GM12878 (cell line): ENCODE data around the gene ATP8A1. TPM values are rescaled to one million over a fixed set of nuclear protein-coding genes. Genes with fewer than 3 reads are reported as not detected.

Experiments
- ATAC-seq: fragments of 200-7000 bp; cut with Tn5 transposase; 3 replicates; pipeline ENCODE4 v1.9.1; 2020; ENCODE audit warnings: mild to moderate bottlenecking, moderate library complexity
- BruUV-seq: library from RNA; stranded (reverse); fragments of 400-500 nt; replicated peaks from 2 replicates; lab custom pipeline; 2021; lab: Mats Ljungman, UMichigan
- CTCF ChIA-PET: fragments of 300-600 bp; sonication (Branson Sonifier 250); formaldehyde crosslinking; extraction: SDS; loops from one replicate; lab custom pipeline; 2021; ENCODE audit warnings: inconsistent platforms; lab: Yijun Ruan, JAX
- POLR2A ChIA-PET: fragments of 350-600 bp; formaldehyde crosslinking; extraction: SDS; loops from one replicate; lab custom pipeline; 2021; ENCODE audit warnings: inconsistent platforms; lab: Charles Lee
- RAD21 ChIA-PET: fragments of 300-600 bp; sonication (Branson Sonifier 250); formaldehyde crosslinking; loops from one replicate; lab custom pipeline; 2023; ENCODE audit warnings: antibody characterized with exemption; ENCODE audit not compliant: unreplicated experiment; lab: Charles Lee
- SMC1A ChIA-PET: fragments of 300-600 bp; sonication (Branson Sonifier 250); formaldehyde crosslinking; loops from one replicate; lab custom pipeline; 2023; ENCODE audit not compliant: unreplicated experiment, uncharacterized antibody; lab: Charles Lee
- DNase-seq: peaks from one replicate; pipeline ENCODE4 v3.0.0-alpha.2; 2011; ENCODE audit warnings: low read depth, low spot score
- FAIRE-seq: peaks from 3 replicates; lab custom pipeline; 2011; peaks lifted over from hg19 to GRCh38; lab: Jason Lieb, UNC
- H2AFZ ChIP-seq: 2 replicates; pipeline ENCODE4 v1.6.0; 2011; ENCODE audit warnings: low read depth, low read length, control low read depth; ENCODE audit not compliant: control insufficient read depth
- H3K27ac ChIP-seq: 2 replicates; pipeline ENCODE4 v1.5.1; 2011; ENCODE audit warnings: control low read depth; ENCODE audit not compliant: control insufficient read depth, insufficient read depth
- H3K27me3 ChIP-seq, 2 experiments: replicated peaks in 1 of 2; 2 replicates each; pipeline versions ENCODE4 v1.6.0 to v1.6.1; 2011; ENCODE audit warnings: low read length in 1 of 2; ENCODE audit not compliant: control insufficient read depth in 2 of 2, insufficient read depth in 2 of 2
- H3K36me3 ChIP-seq, 2 experiments: 2 replicates each; pipeline ENCODE4 v1.5.1; 2011; ENCODE audit warnings: low read length in 1 of 2; ENCODE audit not compliant: control insufficient read depth in 2 of 2, insufficient read depth in 2 of 2
- H3K4me1 ChIP-seq: 2 replicates; pipeline ENCODE4 v1.6.1; 2011; ENCODE audit warnings: mild to moderate bottlenecking, low read length, moderate library complexity, mixed read lengths; ENCODE audit not compliant: control insufficient read depth, insufficient read depth
- H3K4me2 ChIP-seq: 2 replicates; pipeline ENCODE4 v1.6.0; 2011; ENCODE audit warnings: control low read depth; ENCODE audit not compliant: control insufficient read depth, insufficient read depth
- H3K4me3 ChIP-seq: fragments of 200-600 bp; sonication (generic); 2 replicates; pipeline ENCODE4 v1.5.1; 2016
- H3K79me2 ChIP-seq: 2 replicates; pipeline ENCODE4 v1.6.0; 2011; ENCODE audit warnings: low read length; ENCODE audit not compliant: control insufficient read depth, insufficient read depth
- H3K9ac ChIP-seq: 2 replicates; pipeline ENCODE4 v1.8.0; 2011; ENCODE audit warnings: low read length, control low read depth, mixed read lengths; ENCODE audit not compliant: control insufficient read depth, insufficient read depth
- H3K9me3 ChIP-seq: replicated peaks from 3 replicates; pipeline ENCODE4 v1.5.1; 2011; ENCODE audit warnings: mild to moderate bottlenecking, low read length; ENCODE audit not compliant: control insufficient read depth, insufficient read depth
- H4K20me1 ChIP-seq: 2 replicates; pipeline ENCODE4 v1.6.0; 2011; ENCODE audit not compliant: control insufficient read depth, insufficient read depth
- CHD4 ChIP-seq: fragments of 200-600 bp; sonication (generic); IDR thresholded peaks from 2 replicates; pipeline ENCODE4 v1.6.1; 2016; ENCODE audit warnings: mild to moderate bottlenecking
- DPF2 ChIP-seq: fragments of 450-650 bp; IDR thresholded peaks from 2 replicates; pipeline ENCODE4 v1.6.1; 2017; ENCODE audit warnings: mild to moderate bottlenecking
- EZH2 ChIP-seq: IDR thresholded peaks from 2 replicates; pipeline ENCODE4 v1.6.1; 2012; ENCODE audit warnings: low read depth, mild to moderate bottlenecking, control low read depth, inconsistent platforms, low read length, borderline replicate concordance; ENCODE audit not compliant: control insufficient read depth
- GABPA ChIP-seq: IDR thresholded peaks from 2 replicates; pipeline ENCODE4 v1.6.1; 2014; ENCODE audit warnings: antibody characterized with exemption, low read depth, mild to moderate bottlenecking, inconsistent platforms
- IKZF1 ChIP-seq: fragments of 450-650 bp; conservative IDR thresholded peaks from 2 replicates; pipeline ENCODE4 v1.6.1; 2017; ENCODE audit warnings: antibody characterized with exemption, mild to moderate bottlenecking
- IKZF2 ChIP-seq, 2 experiments: fragments of 450-650 bp; IDR thresholded peaks; 2 replicates each; pipeline ENCODE4 v1.6.1; 2017; ENCODE audit warnings: mild to moderate bottlenecking in 2 of 2, moderate library complexity in 2 of 2
- MEF2A ChIP-seq: IDR thresholded peaks from 2 replicates; pipeline ENCODE4 v1.6.1; 2011; ENCODE audit warnings: low read depth, mild to moderate bottlenecking, low read length, moderate library complexity; ENCODE audit not compliant: insufficient read depth
- MYC ChIP-seq: IDR thresholded peaks from 2 replicates; pipeline ENCODE4 v1.6.1; 2011; ENCODE audit warnings: mild to moderate bottlenecking, low read length, moderate library complexity, inconsistent platforms; ENCODE audit not compliant: insufficient read depth, insufficient replicate concordance, insufficient read length, severe bottlenecking
- NFIC ChIP-seq: IDR thresholded peaks from 2 replicates; pipeline ENCODE4 v1.6.1; 2012; ENCODE audit warnings: low read depth, mild to moderate bottlenecking, inconsistent platforms, low read length, moderate library complexity
- NR2F1 ChIP-seq: fragments of 450-650 bp; conservative IDR thresholded peaks from 2 replicates; pipeline ENCODE4 v1.6.1; 2017; ENCODE audit warnings: mild to moderate bottlenecking
- PAX8 ChIP-seq: fragments of 450-650 bp; IDR thresholded peaks from 2 replicates; pipeline ENCODE4 v1.6.1; 2017; ENCODE audit warnings: mild to moderate bottlenecking, moderate library complexity
- PML ChIP-seq: IDR thresholded peaks from 2 replicates; pipeline ENCODE4 v1.6.1; 2012; ENCODE audit warnings: low read length, inconsistent platforms
- RB1 ChIP-seq: fragments of 450-650 bp; formaldehyde crosslinking; IDR thresholded peaks from 2 replicates; pipeline ENCODE4 v1.6.1; 2017; ENCODE audit warnings: mild to moderate bottlenecking, borderline replicate concordance
- RFX5 ChIP-seq: IDR thresholded peaks from 2 replicates; pipeline ENCODE4 v1.6.1; 2011; ENCODE audit warnings: low read depth, low read length, improper control_type of control experiment
- SREBF2 ChIP-seq: IDR thresholded peaks from 2 replicates; pipeline ENCODE4 v1.6.1; 2012; ENCODE audit warnings: mild to moderate bottlenecking, low read length
- STAT3 ChIP-seq: IDR thresholded peaks from 2 replicates; pipeline ENCODE4 v1.6.1; 2011; ENCODE audit warnings: low read depth, low read length, improper control_type of control experiment
- ZNF217 ChIP-seq: fragments of 450-650 bp; IDR thresholded peaks from 2 replicates; pipeline ENCODE4 v1.6.1; 2017; ENCODE audit warnings: antibody characterized with exemption, mild to moderate bottlenecking
- WGBS: methylation state at CpG from one replicate; pipeline ENCODE4 v1.1.6; 2016; ENCODE audit warnings: low lambda C conversion rate; ENCODE audit not compliant: insufficient replicate concordance, insufficient coverage; ENCODE audit errors: missing lambda C conversion rate; 5-methylcytosine and 5-hydroxymethylcytosine counted together
- in situ Hi-C: fragments of 300-500 bp; cut with MboI; formaldehyde crosslinking; loops from 9 replicates; pipeline ENCODE4 v1.14.3; 2018; ENCODE audit warnings: mixed read lengths
- intact Hi-C: fragments of 100-400 bp; cut with micrococcal nuclease; formaldehyde crosslinking; loops from one replicate; pipeline ENCODE4 v1.14.2; 2022; ENCODE audit not compliant: unreplicated experiment
- polyA plus RNA-seq, 11 experiments: library from polyadenylated mRNA; depleted of rRNA in 4 of 11; unstranded in 6 of 11; stranded (reverse) in 5 of 11; fragments of >200 nt; fragmentation: Nextera tagmentation in 4 of 11; fragmentation: Illumina TruSeq in 1 of 11; extraction: Ambion mirVana in 4 of 11; extraction: Trizol in 1 of 11; gene quantifications; 1 replicate in 1 of 11; 2 replicates in 10 of 11; pipeline versions ENCODE4 v1.2.1 to v1.2.3, GENCODE V29; 2011 to 2016; ENCODE audit warnings: inconsistent platforms in 2 of 11, missing spikeins in 2 of 11, low read depth in 1 of 11
- total RNA-seq, 4 experiments: library from RNA; depleted of rRNA in 3 of 4; stranded (reverse); fragments of >200 nt in 3 of 4; fragmentation: Illumina TruSeq in 1 of 4; extraction: Trizol in 1 of 4; gene quantifications; 2 replicates each; pipeline versions ENCODE4 v1.2.1 to v1.2.3, GENCODE V29; 2013 to 2021
- TF ChIP-seq, protein P1 (sequence below): IDR thresholded peaks from 2 replicates; pipeline ENCODE4 v1.6.1; 2011; ENCODE audit warnings: borderline replicate concordance, low read depth, mild to moderate bottlenecking, moderate library complexity, low read length; ENCODE audit not compliant: insufficient read depth, poor library complexity, severe bottlenecking
- TF ChIP-seq, protein P2 (sequence below): IDR thresholded peaks from 2 replicates; pipeline ENCODE4 v1.6.1; 2011; ENCODE audit warnings: low read depth, low read length, improper control_type of control experiment, borderline replicate concordance
- TF ChIP-seq, protein P3 (sequence below): fragments of 450-650 bp; IDR thresholded peaks from 2 replicates; pipeline ENCODE4 v1.6.1; 2017; ENCODE audit warnings: mild to moderate bottlenecking, low read depth, inconsistent platforms; ENCODE audit not compliant: poor library complexity, severe bottlenecking

ATP8A1 gene
- total and polyA plus RNA-seq, 10 of the 15 experiments (the other 5 are each of a cell fraction or from before 2014, with no cell fraction given) = 9.0 to 116 (median 37.3) TPM

DNA sequence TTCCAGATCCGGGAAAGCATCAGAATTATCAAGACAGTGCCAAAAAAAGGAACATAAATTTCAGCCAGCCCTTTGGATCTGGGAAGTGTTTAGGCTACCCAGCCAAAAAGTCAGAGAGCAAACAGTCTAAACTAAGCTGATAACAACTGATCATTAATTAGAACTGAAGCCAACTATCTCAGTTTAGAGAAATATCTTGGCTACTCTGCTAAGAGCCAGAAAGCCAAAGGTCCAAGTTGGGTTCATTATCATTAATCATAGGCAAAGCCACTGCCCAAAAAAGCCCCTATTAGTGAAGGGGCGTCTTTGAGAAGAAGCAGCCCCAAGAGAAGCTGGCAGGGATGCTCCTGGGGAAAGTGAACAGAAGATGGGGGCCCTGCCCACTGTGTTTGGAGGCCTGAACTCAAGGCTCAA, 296.6 kb downstream of the ATP8A1 start:
- Histone ChIP-seq H3K9me3 (no peaks in the 10 kb centered on the region), H3K79me2 (no peaks in the 10 kb centered on the region), H3K27ac (no peak overlapping the region), H4K20me1 (no peaks in the 10 kb centered on the region), H3K9ac (no peak overlapping the region), H2AFZ (no peak overlapping the region), H3K36me3 (no peaks in the 10 kb centered on the region), H3K4me3 (no peak overlapping the region), H3K4me1 (peaks cover 4% of the 10 kb centered on the region), H3K27me3 (no peaks in the 10 kb centered on the region), H3K4me2 (no peak overlapping the region)
- BruUV-seq = no TSS peak
- ATAC-seq (no peak), FAIRE-seq (no peak), DNase-seq (no peak)
- intact Hi-C loops = no loop called here
- ChIA-PET SMC1A (interaction anchor here (0.6 to 2.5 kb wide), 4 partner anchors 11 to 36 kb away, joined by 3 to 8 read pairs (median 4); no protein-coding TSS in a partner anchor), CTCF (interaction anchor here (0.7 to 1.3 kb wide), 4 partner anchors 11 to 76 kb away, joined by 3 to 4 read pairs (median 4); no protein-coding TSS in a partner anchor), POLR2A (no interaction called here), RAD21 (interaction anchor here (1.3 to 2.0 kb wide), 2 partner anchors 9 to 11 kb away, joined by 3 to 7 read pairs; no protein-coding TSS in a partner anchor)
- TF ChIP-seq SREBF2 (no peak), DPF2 (no peak), IKZF2 (IDR thresholded peaks at IDR 0.05) (no peak), CHD4 (no peak), GABPA (no peak), IKZF1 (no peak), PML (no peak), STAT3 (no peak), NFIC (no peak), RB1 (no peak), RFX5 (no peak), MYC (no peak), PAX8 (no peak), MEF2A (no peak), ZNF217 (no peak), EZH2 (no peak), NR2F1 (no peak)
- TF ChIP-seq, protein P1, sequence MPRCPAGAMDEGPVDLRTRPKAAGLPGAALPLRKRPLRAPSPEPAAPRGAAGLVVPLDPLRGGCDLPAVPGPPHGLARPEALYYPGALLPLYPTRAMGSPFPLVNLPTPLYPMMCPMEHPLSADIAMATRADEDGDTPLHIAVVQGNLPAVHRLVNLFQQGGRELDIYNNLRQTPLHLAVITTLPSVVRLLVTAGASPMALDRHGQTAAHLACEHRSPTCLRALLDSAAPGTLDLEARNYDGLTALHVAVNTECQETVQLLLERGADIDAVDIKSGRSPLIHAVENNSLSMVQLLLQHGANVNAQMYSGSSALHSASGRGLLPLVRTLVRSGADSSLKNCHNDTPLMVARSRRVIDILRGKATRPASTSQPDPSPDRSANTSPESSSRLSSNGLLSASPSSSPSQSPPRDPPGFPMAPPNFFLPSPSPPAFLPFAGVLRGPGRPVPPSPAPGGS = no peak
- TF ChIP-seq, protein P2, sequence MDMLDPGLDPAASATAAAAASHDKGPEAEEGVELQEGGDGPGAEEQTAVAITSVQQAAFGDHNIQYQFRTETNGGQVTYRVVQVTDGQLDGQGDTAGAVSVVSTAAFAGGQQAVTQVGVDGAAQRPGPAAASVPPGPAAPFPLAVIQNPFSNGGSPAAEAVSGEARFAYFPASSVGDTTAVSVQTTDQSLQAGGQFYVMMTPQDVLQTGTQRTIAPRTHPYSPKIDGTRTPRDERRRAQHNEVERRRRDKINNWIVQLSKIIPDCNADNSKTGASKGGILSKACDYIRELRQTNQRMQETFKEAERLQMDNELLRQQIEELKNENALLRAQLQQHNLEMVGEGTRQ = no peak
- TF ChIP-seq, protein P3, sequence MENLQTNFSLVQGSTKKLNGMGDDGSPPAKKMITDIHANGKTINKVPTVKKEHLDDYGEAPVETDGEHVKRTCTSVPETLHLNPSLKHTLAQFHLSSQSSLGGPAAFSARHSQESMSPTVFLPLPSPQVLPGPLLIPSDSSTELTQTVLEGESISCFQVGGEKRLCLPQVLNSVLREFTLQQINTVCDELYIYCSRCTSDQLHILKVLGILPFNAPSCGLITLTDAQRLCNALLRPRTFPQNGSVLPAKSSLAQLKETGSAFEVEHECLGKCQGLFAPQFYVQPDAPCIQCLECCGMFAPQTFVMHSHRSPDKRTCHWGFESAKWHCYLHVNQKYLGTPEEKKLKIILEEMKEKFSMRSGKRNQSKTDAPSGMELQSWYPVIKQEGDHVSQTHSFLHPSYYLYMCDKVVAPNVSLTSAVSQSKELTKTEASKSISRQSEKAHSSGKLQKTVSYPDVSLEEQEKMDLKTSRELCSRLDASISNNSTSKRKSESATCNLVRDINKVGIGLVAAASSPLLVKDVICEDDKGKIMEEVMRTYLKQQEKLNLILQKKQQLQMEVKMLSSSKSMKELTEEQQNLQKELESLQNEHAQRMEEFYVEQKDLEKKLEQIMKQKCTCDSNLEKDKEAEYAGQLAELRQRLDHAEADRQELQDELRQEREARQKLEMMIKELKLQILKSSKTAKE = no peak
- in situ Hi-C loops = no loop called here
- 58% methylated on average over 2 of the region's 2 CpGs for WGBS
